PFSK-1 (cell line): ENCODE data around the gene DOCK9.

ENCODE experiments used
- FOXP2 ChIP-seq: optimal IDR thresholded peaks from 2 replicates; pipeline ENCODE3; 2011; ENCODE audit warnings: borderline replicate concordance, control low read depth, inconsistent platforms; ENCODE audit not compliant: insufficient read depth; ENCODE audit errors: extremely low read length, extremely low read depth
- POLR2AphosphoS5 ChIP-seq: IDR thresholded peaks from 2 replicates; pipeline ENCODE4 v1.6.1; 2012; ENCODE audit warnings: low read depth, mild to moderate bottlenecking, control low read depth, low read length, moderate library complexity
- SIN3A ChIP-seq: IDR thresholded peaks from 2 replicates; pipeline ENCODE4 v1.6.1; 2012; ENCODE audit warnings: mild to moderate bottlenecking, low read length, moderate library complexity, borderline replicate concordance; ENCODE audit not compliant: insufficient read depth
- TAF1 ChIP-seq: IDR thresholded peaks from 2 replicates; pipeline ENCODE4 v1.6.1; 2012; ENCODE audit warnings: low read length, control low read depth, borderline replicate concordance; ENCODE audit not compliant: insufficient read depth
- TF ChIP-seq, protein P1 (sequence below), 2 experiments: IDR thresholded peaks; 2 replicates each; pipeline versions ENCODE4 v1.6.1 to v1.8.0; 2011 to 2012; ENCODE audit warnings: low read depth in 2 of 2, low read length in 2 of 2, control low read depth in 1 of 2, inconsistent platforms in 1 of 2, mild to moderate bottlenecking in 1 of 2, moderate library complexity in 1 of 2; ENCODE audit not compliant: insufficient read depth in 1 of 2

DOCK9 gene

DNA sequence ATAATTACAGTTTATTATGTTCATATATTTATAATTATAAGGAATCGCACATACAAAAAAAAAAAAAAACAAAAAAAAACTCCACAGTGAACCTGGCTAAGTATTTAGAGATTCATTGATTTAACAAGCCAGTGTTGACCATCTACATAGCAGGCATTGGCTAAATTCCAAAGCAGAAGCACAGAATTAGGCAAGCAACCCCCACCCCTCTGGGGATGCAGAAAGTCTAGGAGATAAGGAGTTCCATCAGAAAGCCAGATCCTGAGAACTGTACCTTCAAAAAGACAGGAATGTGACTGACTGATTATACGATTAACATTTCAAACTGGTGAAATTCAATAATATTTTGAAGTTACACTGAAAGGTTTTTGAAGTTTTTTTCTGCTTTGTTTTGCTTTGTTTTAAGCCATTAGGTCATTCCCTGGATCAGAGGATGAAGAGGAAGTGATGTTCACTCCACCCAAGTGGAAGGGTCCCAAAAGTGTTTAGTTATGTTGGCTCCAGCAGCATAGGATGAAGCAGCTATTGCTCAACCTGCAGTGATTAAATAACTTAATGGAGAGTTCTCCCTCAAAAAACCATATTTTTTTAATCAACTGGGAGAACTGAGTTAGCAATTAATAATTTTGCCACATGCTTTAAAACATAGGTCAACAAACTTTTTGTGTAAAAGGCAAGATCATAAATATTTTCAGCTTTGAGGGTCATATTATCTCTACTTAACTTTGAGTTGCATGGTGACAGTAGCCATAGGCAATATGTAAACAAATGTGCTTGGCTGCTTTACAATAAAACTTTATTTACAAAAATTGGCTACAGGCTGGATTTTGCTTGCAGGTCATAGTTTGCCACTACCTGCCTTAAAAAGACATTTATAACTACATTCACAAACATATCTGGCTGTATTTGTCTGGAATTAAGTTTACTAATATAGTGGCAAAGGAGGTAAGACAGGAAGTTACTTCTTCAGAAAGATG lies 49.6 kb downstream of the DOCK9 start:
- TF ChIP-seq SIN3A (no peak), FOXP2 (no peak), TAF1 (no peak)
- TF ChIP-seq, protein P1, sequence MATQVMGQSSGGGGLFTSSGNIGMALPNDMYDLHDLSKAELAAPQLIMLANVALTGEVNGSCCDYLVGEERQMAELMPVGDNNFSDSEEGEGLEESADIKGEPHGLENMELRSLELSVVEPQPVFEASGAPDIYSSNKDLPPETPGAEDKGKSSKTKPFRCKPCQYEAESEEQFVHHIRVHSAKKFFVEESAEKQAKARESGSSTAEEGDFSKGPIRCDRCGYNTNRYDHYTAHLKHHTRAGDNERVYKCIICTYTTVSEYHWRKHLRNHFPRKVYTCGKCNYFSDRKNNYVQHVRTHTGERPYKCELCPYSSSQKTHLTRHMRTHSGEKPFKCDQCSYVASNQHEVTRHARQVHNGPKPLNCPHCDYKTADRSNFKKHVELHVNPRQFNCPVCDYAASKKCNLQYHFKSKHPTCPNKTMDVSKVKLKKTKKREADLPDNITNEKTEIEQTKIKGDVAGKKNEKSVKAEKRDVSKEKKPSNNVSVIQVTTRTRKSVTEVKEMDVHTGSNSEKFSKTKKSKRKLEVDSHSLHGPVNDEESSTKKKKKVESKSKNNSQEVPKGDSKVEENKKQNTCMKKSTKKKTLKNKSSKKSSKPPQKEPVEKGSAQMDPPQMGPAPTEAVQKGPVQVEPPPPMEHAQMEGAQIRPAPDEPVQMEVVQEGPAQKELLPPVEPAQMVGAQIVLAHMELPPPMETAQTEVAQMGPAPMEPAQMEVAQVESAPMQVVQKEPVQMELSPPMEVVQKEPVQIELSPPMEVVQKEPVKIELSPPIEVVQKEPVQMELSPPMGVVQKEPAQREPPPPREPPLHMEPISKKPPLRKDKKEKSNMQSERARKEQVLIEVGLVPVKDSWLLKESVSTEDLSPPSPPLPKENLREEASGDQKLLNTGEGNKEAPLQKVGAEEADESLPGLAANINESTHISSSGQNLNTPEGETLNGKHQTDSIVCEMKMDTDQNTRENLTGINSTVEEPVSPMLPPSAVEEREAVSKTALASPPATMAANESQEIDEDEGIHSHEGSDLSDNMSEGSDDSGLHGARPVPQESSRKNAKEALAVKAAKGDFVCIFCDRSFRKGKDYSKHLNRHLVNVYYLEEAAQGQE (IDR thresholded peaks at IDR 0.05; ENCODE audit: insufficient read depth in 1 of 2, low read depth in 2 of 2, low read length in 2 of 2), result no peak

- TF ChIP-seq SIN3A (no peak), POLR2AphosphoS5 (no peak), FOXP2 (no peak), TAF1 (no peak)
- TF ChIP-seq, protein P1 (IDR thresholded peaks at IDR 0.05; ENCODE audit: insufficient read depth in 1 of 2, low read depth in 2 of 2, low read length in 2 of 2), result no peak
Observed at GRCh38 chr13:98925949-98926348, 51.9 kb downstream of the DOCK9 start.

- TF ChIP-seq FOXP2, result no peak
- TF ChIP-seq SIN3A, result no peak
- no peak for TF ChIP-seq POLR2AphosphoS5
- TF ChIP-seq TAF1, result no peak
- TF ChIP-seq, protein P1 (IDR thresholded peaks at IDR 0.05; ENCODE audit: insufficient read depth in 1 of 2, low read depth in 2 of 2, low read length in 2 of 2), result no peak
Observed at GRCh38 chr13:98923641-98924397, 54.0 kb downstream of the DOCK9 start.

GRCh38 chr13:98922306-98922705 lies 55.6 kb downstream of the DOCK9 start:
- TF ChIP-seq FOXP2, result no peak
- TF ChIP-seq POLR2AphosphoS5, result no peak
- TF ChIP-seq SIN3A, result no peak
- no peak for TF ChIP-seq TAF1
- TF ChIP-seq, protein P1 (IDR thresholded peaks at IDR 0.05; ENCODE audit: insufficient read depth in 1 of 2, low read depth in 2 of 2, low read length in 2 of 2), result no peak
